ENCODE measurements around the gene PRRX2. TPM values are rescaled to one million over a fixed set of nuclear protein-coding genes. Genes with fewer than 3 reads are reported as not detected.

The PRRX2 gene
- total and polyA plus RNA-seq, 12 donors, result 0.15 to 14.2 (median 4.0) TPM

DNA sequence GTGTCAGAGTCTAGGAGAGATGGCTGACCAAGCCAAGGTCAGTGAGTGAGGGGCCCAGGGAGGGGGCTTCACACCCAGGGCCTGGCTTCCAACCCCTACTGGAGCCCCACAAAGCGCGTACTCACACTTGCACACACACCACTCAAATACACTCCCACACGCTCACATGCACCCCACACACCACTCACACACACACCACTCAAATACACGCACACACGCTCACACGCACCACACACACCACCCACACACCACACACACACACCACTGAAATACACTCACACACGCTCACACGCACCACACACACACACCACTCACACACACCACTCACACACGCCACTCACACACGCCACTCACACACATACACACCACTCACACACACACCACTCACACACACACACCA is 17.8 kb upstream of the PRRX2 start:
- WGBS, 4 donors, result 84 to 90% (median 87%) methylated on average over 10 of the region's 10 CpGs
- Histone ChIP-seq H3K9me3 (replicated peaks in 1 of 3) (no peaks in the 10 kb centered on the region), H3K27ac (no peak overlapping the region), H3K4me3 (no peak overlapping the region), H3K36me3 (replicated peaks in 1 of 2) (no peaks in the 10 kb centered on the region), H3K27me3 (no peaks in the 10 kb centered on the region), H3K4me1 (replicated peaks in 1 of 2) (no peaks in the 10 kb centered on the region)
- intact Hi-C loops (cut with DNase I), result loop anchor here (5.0 kb wide), 2 partner anchors 75 to 140 kb away; no protein-coding TSS in a partner anchor
- no peak for DNase-seq
- no peak for TF ChIP-seq POLR2A (IDR thresholded peaks at IDR 0.05)
- TF ChIP-seq, protein P1, sequence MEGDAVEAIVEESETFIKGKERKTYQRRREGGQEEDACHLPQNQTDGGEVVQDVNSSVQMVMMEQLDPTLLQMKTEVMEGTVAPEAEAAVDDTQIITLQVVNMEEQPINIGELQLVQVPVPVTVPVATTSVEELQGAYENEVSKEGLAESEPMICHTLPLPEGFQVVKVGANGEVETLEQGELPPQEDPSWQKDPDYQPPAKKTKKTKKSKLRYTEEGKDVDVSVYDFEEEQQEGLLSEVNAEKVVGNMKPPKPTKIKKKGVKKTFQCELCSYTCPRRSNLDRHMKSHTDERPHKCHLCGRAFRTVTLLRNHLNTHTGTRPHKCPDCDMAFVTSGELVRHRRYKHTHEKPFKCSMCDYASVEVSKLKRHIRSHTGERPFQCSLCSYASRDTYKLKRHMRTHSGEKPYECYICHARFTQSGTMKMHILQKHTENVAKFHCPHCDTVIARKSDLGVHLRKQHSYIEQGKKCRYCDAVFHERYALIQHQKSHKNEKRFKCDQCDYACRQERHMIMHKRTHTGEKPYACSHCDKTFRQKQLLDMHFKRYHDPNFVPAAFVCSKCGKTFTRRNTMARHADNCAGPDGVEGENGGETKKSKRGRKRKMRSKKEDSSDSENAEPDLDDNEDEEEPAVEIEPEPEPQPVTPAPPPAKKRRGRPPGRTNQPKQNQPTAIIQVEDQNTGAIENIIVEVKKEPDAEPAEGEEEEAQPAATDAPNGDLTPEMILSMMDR (IDR thresholded peaks at IDR 0.05), result no peak

GRCh38 chr9:129648092-129648763 is 17.2 kb upstream of the PRRX2 start:
- intact Hi-C loops (cut with DNase I), result loop anchor here (5.0 kb wide), 2 partner anchors 74 to 139 kb away; no protein-coding TSS in a partner anchor
- 76 to 78% (median 76%) methylated on average over 15 to 16 of the region's 16 CpGs for WGBS, 4 donors

GRCh38 chr9:129648764-129649115 is 16.7 kb upstream of the PRRX2 start:
- H3K27me3 ChIP-seq, result no peaks in the 10 kb centered on the region
- no peaks in the 10 kb centered on the region for H3K9me3 ChIP-seq (replicated peaks in 1 of 3)
- no peak overlapping the region for H3K4me3 ChIP-seq
- no peak for TF ChIP-seq POLR2A (IDR thresholded peaks at IDR 0.05)
- TF ChIP-seq, protein P1 (IDR thresholded peaks at IDR 0.05), result no peak
- 70 to 77% (median 71%) methylated on average over 5 to 10 of the region's 10 CpGs; no CpG with 5 or more reads in 1 of the 4 donors for WGBS, 4 donors
- DNase-seq, result no peak
- H3K27ac ChIP-seq, result no peak overlapping the region
- H3K36me3 ChIP-seq (replicated peaks in 1 of 2), result no peaks in the 10 kb centered on the region
- intact Hi-C loops (cut with DNase I), result loop anchor here (5.0 kb wide), 2 partner anchors 74 to 139 kb away; no protein-coding TSS in a partner anchor
- peaks cover under 1 to 2% of the 10 kb centered on the region in 2 donors for H3K4me1 ChIP-seq (replicated peaks in 1 of 2)

More at GRCh38 chr9:129648092-129648763, 17.2 kb upstream of the PRRX2 start:
- DNase-seq, result peak in 1 of 7 donors; percentile 15
- Histone ChIP-seq H3K27ac (no peak overlapping the region), H3K36me3 (replicated peaks in 1 of 2) (no peaks in the 10 kb centered on the region), H3K4me1 (replicated peaks in 1 of 2) (no peaks in the 10 kb centered on the region), H3K27me3 (no peaks in the 10 kb centered on the region), H3K9me3 (replicated peaks in 1 of 3) (no peaks in the 10 kb centered on the region), H3K4me3 (no peak overlapping the region)
- no peak for TF ChIP-seq POLR2A (IDR thresholded peaks at IDR 0.05)
- TF ChIP-seq, protein P1 (IDR thresholded peaks at IDR 0.05), result no peak

GRCh38 chr9:129649726-129650679 is 15.4 kb upstream of the PRRX2 start:
- no peak for DNase-seq
- no peak for TF ChIP-seq POLR2A (IDR thresholded peaks at IDR 0.05)
- TF ChIP-seq, protein P1 (IDR thresholded peaks at IDR 0.05), result no peak
- H3K27me3 ChIP-seq, result no peaks in the 10 kb centered on the region
- no peaks in the 10 kb centered on the region for H3K36me3 ChIP-seq (replicated peaks in 1 of 2)
- no peak overlapping the region for H3K27ac ChIP-seq
- H3K4me3 ChIP-seq, result no peak overlapping the region
- H3K9me3 ChIP-seq (replicated peaks in 1 of 3), result no peaks in the 10 kb centered on the region
- WGBS, 4 donors, result 74 to 80% (median 77%) methylated on average over 16 to 20 of the region's 20 CpGs
- intact Hi-C loops (cut with DNase I), result loop anchor here (5.0 kb wide), 2 partner anchors 72 to 137 kb away; no protein-coding TSS in a partner anchor
- H3K4me1 ChIP-seq (replicated peaks in 1 of 2), result peaks cover 9 to 12% of the 10 kb centered on the region in 2 donors
